CD4-positive, alpha-beta T cell treated with Interleukin-12 subunit alpha and Interleukin-12 subunit beta, for 1 hour (primary cell): ENCODE results near the gene CDC42SE1.
A peak's percentile ranks its signal among the peaks of the same experiment; 100 is the strongest.

Experiments
- DNase-seq: peaks from one replicate; pipeline ENCODE4 v3.0.0-alpha.2; 2020

Gene CDC42SE1

GRCh38 chr1:151008244-151009205 is 50.9 kb downstream of the CDC42SE1 start, which contains the start of gene PRUNE1:
PRUNE1 (plus strand) TSS chr1:151008449; CDS start chr1:151008633, 184 bp downstream.
- DNase-seq: peak; percentile 99

- DNase-seq: no peak
Observed at GRCh38 chr1:151007853-151008243, 51.6 kb downstream of the CDC42SE1 start.

- peak; percentile 48 for DNase-seq
Observed at GRCh38 chr1:151006327-151007052, 52.9 kb downstream of the CDC42SE1 start, which contains the start of gene MINDY1. MINDY1 (minus strand) TSS chr1:151006902; CDS start chr1:151002617, 4,285 bp downstream.

- DNase-seq: no peak
Observed at GRCh38 chr1:151005729-151006319, 53.6 kb downstream of the CDC42SE1 start.

- peak; percentile 44 for DNase-seq
Observed at GRCh38 chr1:151003180-151003579, 56.2 kb downstream of the CDC42SE1 start.

- no peak for DNase-seq
Observed at GRCh38 chr1:151002611-151003010, 56.8 kb downstream of the CDC42SE1 start.

- DNase-seq: no peak
Observed at GRCh38 chr1:151002051-151002450, 57.4 kb downstream of the CDC42SE1 start.

GRCh38 chr1:151001602-151002001 is 57.8 kb downstream of the CDC42SE1 start:
- no peak for DNase-seq
